ENCODE measurements around the gene PRLR.

GRCh38 chr5:35186749-35187148 lies 43.5 kb downstream of the PRLR start:
- no peak for TF ChIP-seq CTCF (IDR thresholded peaks at IDR 0.05; ENCODE audit: insufficient read depth, low read depth, low read length)
- no peak for TF ChIP-seq EZH2 (IDR thresholded peaks at IDR 0.05; ENCODE audit: insufficient read depth, low read length)

Data from astrocyte (in vitro differentiated cells and primary cell).